Choroid plexus epithelial cell (primary cell): ENCODE results near the gene RAC3.
A peak's percentile ranks its signal among the peaks of the same experiment; 100 is the strongest.

Experiments used
- DNase-seq: peaks from one replicate; pipeline ENCODE4 v3.0.0-alpha.2; 2010; ENCODE audit warnings: low read depth
- H3K4me3 ChIP-seq: 2 replicates; pipeline ENCODE4 v1.5.1; 2011; ENCODE audit warnings: low read depth, mild to moderate bottlenecking, control low read depth, low read length, moderate library complexity
- TF ChIP-seq, protein P1 (sequence below): conservative IDR thresholded peaks from 2 replicates; pipeline ENCODE4 v1.5.1; 2011; ENCODE audit warnings: low read depth, mild to moderate bottlenecking, control low read depth, inconsistent platforms, low read length, moderate library complexity

Gene RAC3

DNA sequence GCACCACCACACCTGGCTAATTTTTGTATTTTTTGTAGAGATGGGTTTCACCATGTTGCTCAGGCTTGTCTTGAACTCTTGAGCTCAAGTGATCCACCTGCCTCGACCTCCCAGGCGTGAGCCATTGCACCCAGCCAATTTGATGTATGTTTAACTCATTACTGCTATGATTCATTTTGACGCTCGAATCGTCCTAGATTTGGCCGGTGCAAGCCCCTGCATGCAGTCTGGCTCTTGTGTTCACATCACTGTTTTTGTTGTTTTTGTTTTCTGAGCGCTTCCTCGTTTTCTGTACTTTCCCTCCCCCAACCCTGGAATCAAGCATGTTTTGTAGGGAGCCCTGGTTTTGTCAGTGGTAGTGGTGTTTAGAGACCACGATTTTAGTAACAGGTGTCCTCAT lies 42.0 kb downstream of the RAC3 start:
- TF ChIP-seq, protein P1, sequence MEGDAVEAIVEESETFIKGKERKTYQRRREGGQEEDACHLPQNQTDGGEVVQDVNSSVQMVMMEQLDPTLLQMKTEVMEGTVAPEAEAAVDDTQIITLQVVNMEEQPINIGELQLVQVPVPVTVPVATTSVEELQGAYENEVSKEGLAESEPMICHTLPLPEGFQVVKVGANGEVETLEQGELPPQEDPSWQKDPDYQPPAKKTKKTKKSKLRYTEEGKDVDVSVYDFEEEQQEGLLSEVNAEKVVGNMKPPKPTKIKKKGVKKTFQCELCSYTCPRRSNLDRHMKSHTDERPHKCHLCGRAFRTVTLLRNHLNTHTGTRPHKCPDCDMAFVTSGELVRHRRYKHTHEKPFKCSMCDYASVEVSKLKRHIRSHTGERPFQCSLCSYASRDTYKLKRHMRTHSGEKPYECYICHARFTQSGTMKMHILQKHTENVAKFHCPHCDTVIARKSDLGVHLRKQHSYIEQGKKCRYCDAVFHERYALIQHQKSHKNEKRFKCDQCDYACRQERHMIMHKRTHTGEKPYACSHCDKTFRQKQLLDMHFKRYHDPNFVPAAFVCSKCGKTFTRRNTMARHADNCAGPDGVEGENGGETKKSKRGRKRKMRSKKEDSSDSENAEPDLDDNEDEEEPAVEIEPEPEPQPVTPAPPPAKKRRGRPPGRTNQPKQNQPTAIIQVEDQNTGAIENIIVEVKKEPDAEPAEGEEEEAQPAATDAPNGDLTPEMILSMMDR = no peak
- H3K4me3 ChIP-seq = no peak overlapping the region
- DNase-seq = no peak

GRCh38 chr17:82076018-82076784 lies 44.7 kb downstream of the RAC3 start:
- H3K4me3 ChIP-seq = no peak overlapping the region
- TF ChIP-seq, protein P1 = no peak
- no peak for DNase-seq

DNA sequence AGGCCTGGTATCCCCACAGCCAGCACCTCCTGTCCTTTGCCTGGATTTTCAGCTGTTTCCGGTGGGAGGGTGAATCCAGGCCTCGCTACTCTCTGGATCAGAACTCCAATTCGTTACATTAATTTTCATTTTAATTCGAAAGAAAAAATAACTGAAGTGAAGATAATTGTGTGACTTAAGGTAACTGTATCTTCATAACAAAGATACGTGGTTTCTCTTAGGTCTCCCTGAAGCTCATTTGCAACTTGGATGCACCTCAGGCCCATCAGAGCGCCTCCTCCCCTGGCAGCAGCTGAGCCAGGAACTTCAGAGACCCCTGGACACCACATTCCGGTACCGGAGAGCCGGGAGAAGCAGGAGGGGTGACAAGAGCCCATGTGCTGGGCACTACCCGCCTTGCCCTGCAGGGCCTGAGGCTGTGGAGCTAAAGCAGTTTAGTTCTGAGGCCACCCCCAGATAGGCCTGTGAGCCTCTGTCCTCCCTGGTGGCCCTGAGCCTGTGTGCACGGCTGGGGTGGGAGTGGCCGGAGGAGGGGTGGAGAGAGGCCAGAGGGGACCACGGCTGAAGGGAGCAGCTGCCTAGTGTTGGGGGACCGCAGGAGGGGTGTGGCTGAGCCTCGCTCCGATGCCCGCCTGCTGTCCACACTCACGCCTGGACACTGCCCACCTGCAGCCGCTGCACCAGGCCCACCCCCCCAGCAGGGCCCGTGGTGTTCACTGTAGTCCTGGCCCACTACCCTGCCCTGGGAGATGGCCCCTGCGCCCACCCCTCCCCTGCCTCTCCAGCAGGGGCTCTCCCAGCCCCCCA lies 45.5 kb downstream of the RAC3 start:
- H3K4me3 ChIP-seq = no peak overlapping the region
- TF ChIP-seq, protein P1 = no peak
- no peak for DNase-seq

GRCh38 chr17:82077617-82078358 lies 46.3 kb downstream of the RAC3 start:
- DNase-seq = peak; percentile 29
- H3K4me3 ChIP-seq = no peak overlapping the region
- TF ChIP-seq, protein P1 = peak; percentile 13

DNA sequence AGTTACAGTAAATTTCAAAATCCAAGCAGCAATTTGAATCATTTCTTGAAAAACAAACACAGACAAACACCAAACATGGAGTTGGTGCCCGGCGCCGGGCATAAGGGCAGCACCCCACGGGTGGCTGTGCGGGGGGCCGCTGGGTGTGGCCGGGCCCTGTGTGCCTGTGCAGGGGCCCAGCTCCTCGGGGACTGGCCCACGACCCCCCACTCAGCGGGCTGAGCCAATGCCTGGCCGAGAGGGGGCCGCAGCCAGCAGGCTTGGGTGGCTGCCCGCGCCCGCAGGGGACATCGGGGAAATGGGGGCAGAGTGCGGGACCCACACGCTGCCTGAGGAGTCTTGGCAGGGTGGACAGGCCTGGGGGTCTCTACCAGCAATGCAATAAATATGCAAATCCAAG lies 47.0 kb downstream of the RAC3 start:
- TF ChIP-seq, protein P1 = no peak

GRCh38 chr17:82079001-82079677 lies 47.7 kb downstream of the RAC3 start:
- H3K4me3 ChIP-seq = no peak overlapping the region
- no peak for DNase-seq
- TF ChIP-seq, protein P1 = no peak

More for the DNA sequence above, 47.0 kb downstream of the RAC3 start:
- H3K4me3 ChIP-seq = no peak overlapping the region
- DNase-seq = no peak
